ENCODE measurements around the gene MPPED2.

The MPPED2 gene

DNA sequence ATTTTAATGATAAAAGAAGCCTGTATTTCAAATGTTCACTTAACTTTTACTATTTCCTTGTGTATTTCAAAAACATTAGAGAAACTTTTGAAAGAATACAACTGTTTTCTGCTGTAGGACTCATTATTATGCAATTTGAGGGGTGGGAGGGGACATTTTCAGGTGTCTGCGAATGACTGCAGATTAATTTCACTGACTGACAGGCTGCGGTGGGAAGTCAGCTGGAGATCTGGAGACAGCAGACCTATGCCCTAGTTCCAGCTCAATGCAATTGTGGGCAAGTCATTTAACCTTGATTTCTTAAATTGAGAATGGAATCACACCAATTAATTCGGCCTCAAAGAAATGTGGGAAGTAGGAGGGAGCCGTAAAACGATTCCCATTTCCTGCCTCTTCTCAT is 134.5 kb downstream of the MPPED2 start:
- H3K4me3 ChIP-seq (replicated peaks; ENCODE audit: insufficient read depth, low read length): no peak overlapping the region
- no peak for TF ChIP-seq SPI1 (IDR thresholded peaks at IDR 0.05; ENCODE audit: borderline replicate concordance, low read depth)
- TF ChIP-seq, protein P1, sequence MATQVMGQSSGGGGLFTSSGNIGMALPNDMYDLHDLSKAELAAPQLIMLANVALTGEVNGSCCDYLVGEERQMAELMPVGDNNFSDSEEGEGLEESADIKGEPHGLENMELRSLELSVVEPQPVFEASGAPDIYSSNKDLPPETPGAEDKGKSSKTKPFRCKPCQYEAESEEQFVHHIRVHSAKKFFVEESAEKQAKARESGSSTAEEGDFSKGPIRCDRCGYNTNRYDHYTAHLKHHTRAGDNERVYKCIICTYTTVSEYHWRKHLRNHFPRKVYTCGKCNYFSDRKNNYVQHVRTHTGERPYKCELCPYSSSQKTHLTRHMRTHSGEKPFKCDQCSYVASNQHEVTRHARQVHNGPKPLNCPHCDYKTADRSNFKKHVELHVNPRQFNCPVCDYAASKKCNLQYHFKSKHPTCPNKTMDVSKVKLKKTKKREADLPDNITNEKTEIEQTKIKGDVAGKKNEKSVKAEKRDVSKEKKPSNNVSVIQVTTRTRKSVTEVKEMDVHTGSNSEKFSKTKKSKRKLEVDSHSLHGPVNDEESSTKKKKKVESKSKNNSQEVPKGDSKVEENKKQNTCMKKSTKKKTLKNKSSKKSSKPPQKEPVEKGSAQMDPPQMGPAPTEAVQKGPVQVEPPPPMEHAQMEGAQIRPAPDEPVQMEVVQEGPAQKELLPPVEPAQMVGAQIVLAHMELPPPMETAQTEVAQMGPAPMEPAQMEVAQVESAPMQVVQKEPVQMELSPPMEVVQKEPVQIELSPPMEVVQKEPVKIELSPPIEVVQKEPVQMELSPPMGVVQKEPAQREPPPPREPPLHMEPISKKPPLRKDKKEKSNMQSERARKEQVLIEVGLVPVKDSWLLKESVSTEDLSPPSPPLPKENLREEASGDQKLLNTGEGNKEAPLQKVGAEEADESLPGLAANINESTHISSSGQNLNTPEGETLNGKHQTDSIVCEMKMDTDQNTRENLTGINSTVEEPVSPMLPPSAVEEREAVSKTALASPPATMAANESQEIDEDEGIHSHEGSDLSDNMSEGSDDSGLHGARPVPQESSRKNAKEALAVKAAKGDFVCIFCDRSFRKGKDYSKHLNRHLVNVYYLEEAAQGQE (IDR thresholded peaks at IDR 0.05; ENCODE audit: insufficient replicate concordance, low read depth): no peak
- TF ChIP-seq, protein P2, sequence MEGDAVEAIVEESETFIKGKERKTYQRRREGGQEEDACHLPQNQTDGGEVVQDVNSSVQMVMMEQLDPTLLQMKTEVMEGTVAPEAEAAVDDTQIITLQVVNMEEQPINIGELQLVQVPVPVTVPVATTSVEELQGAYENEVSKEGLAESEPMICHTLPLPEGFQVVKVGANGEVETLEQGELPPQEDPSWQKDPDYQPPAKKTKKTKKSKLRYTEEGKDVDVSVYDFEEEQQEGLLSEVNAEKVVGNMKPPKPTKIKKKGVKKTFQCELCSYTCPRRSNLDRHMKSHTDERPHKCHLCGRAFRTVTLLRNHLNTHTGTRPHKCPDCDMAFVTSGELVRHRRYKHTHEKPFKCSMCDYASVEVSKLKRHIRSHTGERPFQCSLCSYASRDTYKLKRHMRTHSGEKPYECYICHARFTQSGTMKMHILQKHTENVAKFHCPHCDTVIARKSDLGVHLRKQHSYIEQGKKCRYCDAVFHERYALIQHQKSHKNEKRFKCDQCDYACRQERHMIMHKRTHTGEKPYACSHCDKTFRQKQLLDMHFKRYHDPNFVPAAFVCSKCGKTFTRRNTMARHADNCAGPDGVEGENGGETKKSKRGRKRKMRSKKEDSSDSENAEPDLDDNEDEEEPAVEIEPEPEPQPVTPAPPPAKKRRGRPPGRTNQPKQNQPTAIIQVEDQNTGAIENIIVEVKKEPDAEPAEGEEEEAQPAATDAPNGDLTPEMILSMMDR (IDR thresholded peaks at IDR 0.05; ENCODE audit: insufficient read depth, low read length): no peak
- TF ChIP-seq GABPA (IDR thresholded peaks at IDR 0.05; ENCODE audit: low read depth): no peak
- TF ChIP-seq POLR2AphosphoS5 (IDR thresholded peaks at IDR 0.05; ENCODE audit: low read depth): no peak
- no peak for DNase-seq (ENCODE audit: low read depth in 1 of 2, low spot score in 1 of 2)
- no peak overlapping the region for H3K27ac ChIP-seq (replicated peaks)
- no peaks in the 10 kb centered on the region for H3K27me3 ChIP-seq (ENCODE audit: insufficient read depth, poor library complexity, severe bottlenecking)

DNA sequence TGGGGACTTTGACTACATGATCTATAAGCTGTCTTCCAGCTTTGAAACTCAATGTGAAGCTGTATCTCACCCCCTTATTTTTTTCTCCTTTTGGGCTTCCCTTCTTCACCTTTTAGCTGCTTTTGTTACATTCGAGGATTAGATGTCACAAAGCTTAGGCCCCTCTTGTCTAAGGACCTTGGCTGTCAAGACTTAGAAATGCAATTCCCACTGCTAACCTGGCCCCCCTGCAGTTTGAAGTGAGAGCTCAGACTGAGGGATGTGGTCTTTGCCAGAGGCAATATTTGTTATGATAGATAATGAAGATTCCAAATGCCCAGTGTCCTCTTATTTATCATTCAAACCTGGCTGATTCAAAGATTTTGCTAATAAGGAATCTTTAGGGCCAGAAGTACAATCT is 135.0 kb downstream of the MPPED2 start:
- DNase-seq (ENCODE audit: low read depth in 1 of 2, low spot score in 1 of 2): no peak
- TF ChIP-seq, protein P1 (IDR thresholded peaks at IDR 0.05; ENCODE audit: insufficient replicate concordance, low read depth): no peak
- TF ChIP-seq SPI1 (IDR thresholded peaks at IDR 0.05; ENCODE audit: borderline replicate concordance, low read depth) (no peak), POLR2AphosphoS5 (IDR thresholded peaks at IDR 0.05; ENCODE audit: low read depth) (no peak), GABPA (IDR thresholded peaks at IDR 0.05; ENCODE audit: low read depth) (no peak)
- TF ChIP-seq, protein P2 (IDR thresholded peaks at IDR 0.05; ENCODE audit: insufficient read depth, low read length): no peak
- no peak overlapping the region for H3K27ac ChIP-seq (replicated peaks)
- H3K4me3 ChIP-seq (replicated peaks; ENCODE audit: insufficient read depth, low read length): no peak overlapping the region
- H3K27me3 ChIP-seq (ENCODE audit: insufficient read depth, poor library complexity, severe bottlenecking): no peaks in the 10 kb centered on the region

DNA sequence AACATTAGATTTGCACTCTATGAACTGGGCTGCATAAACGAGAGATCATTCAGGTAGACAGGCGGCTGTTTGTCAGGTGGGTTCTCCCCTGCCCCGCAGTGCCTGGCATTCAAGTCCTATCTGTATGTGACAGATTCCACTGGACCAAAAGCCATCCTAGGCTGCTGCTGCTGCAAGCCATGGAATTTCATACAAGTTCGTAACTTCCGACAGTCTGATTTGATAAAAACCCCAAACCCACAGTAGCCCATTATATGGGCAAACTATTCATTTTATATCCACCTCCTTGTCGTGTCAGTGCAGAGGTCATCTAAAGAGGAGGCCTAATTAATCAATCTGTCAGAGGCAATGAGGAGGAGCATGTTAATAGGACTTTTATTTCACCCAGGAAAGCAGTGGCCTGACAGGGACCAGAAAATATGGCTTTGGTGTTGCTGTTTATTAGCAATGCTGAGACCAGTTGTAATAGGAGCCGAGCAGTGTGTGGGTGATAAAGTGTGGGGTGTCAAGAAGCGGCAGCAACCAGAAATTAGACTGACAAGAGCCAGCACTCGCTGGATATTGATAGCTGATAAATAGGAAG is 139.0 kb downstream of the MPPED2 start:
- TF ChIP-seq, protein P2 (IDR thresholded peaks at IDR 0.05; ENCODE audit: insufficient read depth, low read length): no peak
- TF ChIP-seq SPI1 (IDR thresholded peaks at IDR 0.05; ENCODE audit: borderline replicate concordance, low read depth): no peak
- TF ChIP-seq GABPA (IDR thresholded peaks at IDR 0.05; ENCODE audit: low read depth): no peak
- TF ChIP-seq, protein P1 (IDR thresholded peaks at IDR 0.05; ENCODE audit: insufficient replicate concordance, low read depth): no peak
- no peak for TF ChIP-seq POLR2AphosphoS5 (IDR thresholded peaks at IDR 0.05; ENCODE audit: low read depth)
- DNase-seq (ENCODE audit: low read depth in 1 of 2, low spot score in 1 of 2): no peak
- no peaks in the 10 kb centered on the region for H3K27me3 ChIP-seq (ENCODE audit: insufficient read depth, poor library complexity, severe bottlenecking)
- no peak overlapping the region for H3K27ac ChIP-seq (replicated peaks)
- no peak overlapping the region for H3K4me3 ChIP-seq (replicated peaks; ENCODE audit: insufficient read depth, low read length)

All from HL-60 (cell line).